EH (cell line): ENCODE data around the gene INPP5A.
"Not testable (repeated sequence)": the region's sequence is repeated elsewhere in the genome, so short reads cannot be mapped to it uniquely, and the experiment has no call there.

Experiments used
- DNase-seq: peaks from one replicate; pipeline ENCODE4 v3.0.0-alpha.2; 2015; ENCODE audit warnings: low read depth

INPP5A gene

GRCh38 chr10:132564690-132565089 is 27.1 kb downstream of the INPP5A start:
- peak; percentile 18 for DNase-seq

- no peak for DNase-seq
Observed at GRCh38 chr10:132565516-132566209, 28.1 kb downstream of the INPP5A start.

- no peak for DNase-seq
Observed at GRCh38 chr10:132566892-132567291, 29.3 kb downstream of the INPP5A start.

- DNase-seq: no peak
Observed at GRCh38 chr10:132570265-132570664, 32.7 kb downstream of the INPP5A start.

GRCh38 chr10:132570771-132571649 is 33.4 kb downstream of the INPP5A start:
- no peak for DNase-seq

GRCh38 chr10:132571650-132572544 is 34.3 kb downstream of the INPP5A start:
- peak; percentile 84 for DNase-seq

GRCh38 chr10:132572545-132572937 is 35.0 kb downstream of the INPP5A start:
- peak; percentile 48 for DNase-seq

GRCh38 chr10:132572946-132573345 is 35.4 kb downstream of the INPP5A start:
- not testable (repeated sequence) for DNase-seq

- no peak for DNase-seq
Observed at GRCh38 chr10:132574288-132574687, 36.7 kb downstream of the INPP5A start.

- DNase-seq: peak; percentile 87
Observed at GRCh38 chr10:132574783-132575319, 37.3 kb downstream of the INPP5A start.

- peak; percentile 96 for DNase-seq
Observed at GRCh38 chr10:132575320-132576201, 38.0 kb downstream of the INPP5A start.

GRCh38 chr10:132576671-132577349 is 39.2 kb downstream of the INPP5A start:
- no peak for DNase-seq

- peak; percentile 23 for DNase-seq
Observed at GRCh38 chr10:132577350-132578003, 39.9 kb downstream of the INPP5A start.

GRCh38 chr10:132578287-132578951 is 40.8 kb downstream of the INPP5A start:
- DNase-seq: no peak

- no peak for DNase-seq
Observed at GRCh38 chr10:132579027-132579859, 41.7 kb downstream of the INPP5A start.

GRCh38 chr10:132580143-132580542 is 42.6 kb downstream of the INPP5A start:
- DNase-seq: no peak

- DNase-seq: no peak
Observed at GRCh38 chr10:132580617-132581016, 43.0 kb downstream of the INPP5A start.

GRCh38 chr10:132582137-132582536 is 44.5 kb downstream of the INPP5A start:
- no peak for DNase-seq
